Measurements from ENCODE around the gene ATAT1. TPM values are rescaled to one million over a fixed set of nuclear protein-coding genes. Genes with fewer than 3 reads are reported as not detected.
"Not testable (repeated sequence)": the region's sequence is repeated elsewhere in the genome, so short reads cannot be mapped to it uniquely, and the experiment has no call there.

ATAT1 gene
- total RNA-seq, 2 experiments from 2014 or later = 8.5 to 8.6 TPM

GRCh38 chr6:30654798-30655742 lies 28.4 kb downstream of the ATAT1 start:
- no peaks in the 10 kb centered on the region for H3K27me3 Mint-ChIP-seq
- H3K4me3 Mint-ChIP-seq = no peak overlapping the region
- no peak for DNase-seq
- H3K9me3 Mint-ChIP-seq = no peaks in the 10 kb centered on the region
- H3K27ac Mint-ChIP-seq = no peak overlapping the region
- H3K36me3 Mint-ChIP-seq = peaks cover 23% of the 10 kb centered on the region
- H3K4me1 Mint-ChIP-seq = peaks cover 4% of the 10 kb centered on the region

GRCh38 chr6:30655743-30656094 lies 29.0 kb downstream of the ATAT1 start:
- Mint-ChIP-seq H3K27ac (no peak overlapping the region), H3K9me3 (no peaks in the 10 kb centered on the region), H3K36me3 (peaks cover 24% of the 10 kb centered on the region), H3K4me1 (peaks cover 4% of the 10 kb centered on the region), H3K27me3 (no peaks in the 10 kb centered on the region), H3K4me3 (no peak overlapping the region)
- no peak for DNase-seq

GRCh38 chr6:30656513-30656912 lies 29.8 kb downstream of the ATAT1 start:
- DNase-seq = no peak
- no peaks in the 10 kb centered on the region for H3K27me3 Mint-ChIP-seq
- H3K4me3 Mint-ChIP-seq = no peak overlapping the region
- H3K9me3 Mint-ChIP-seq = no peaks in the 10 kb centered on the region
- peaks cover 27% of the 10 kb centered on the region for H3K36me3 Mint-ChIP-seq
- no peak overlapping the region for H3K27ac Mint-ChIP-seq
- peaks cover 4% of the 10 kb centered on the region for H3K4me1 Mint-ChIP-seq

- peaks cover 4% of the 10 kb centered on the region for H3K4me1 Mint-ChIP-seq
- H3K9me3 Mint-ChIP-seq = no peaks in the 10 kb centered on the region
- no peaks in the 10 kb centered on the region for H3K27me3 Mint-ChIP-seq
- H3K4me3 Mint-ChIP-seq = no peak overlapping the region
- peaks cover 28% of the 10 kb centered on the region for H3K36me3 Mint-ChIP-seq
- no peak overlapping the region for H3K27ac Mint-ChIP-seq
- no peak for DNase-seq
Measured at GRCh38 chr6:30657454-30657853, 30.8 kb downstream of the ATAT1 start.

- H3K27ac Mint-ChIP-seq, H3K4me3 Mint-ChIP-seq, H3K9me3 Mint-ChIP-seq, DNase-seq, H3K27me3 Mint-ChIP-seq, H3K4me1 Mint-ChIP-seq: not testable (repeated sequence)
- peaks cover 33% of the 10 kb centered on the region for H3K36me3 Mint-ChIP-seq
Measured at GRCh38 chr6:30657922-30658321, 31.2 kb downstream of the ATAT1 start.

- H3K27ac Mint-ChIP-seq = peak overlapping the region; percentile 12
- no peaks in the 10 kb centered on the region for H3K27me3 Mint-ChIP-seq
- no peaks in the 10 kb centered on the region for H3K9me3 Mint-ChIP-seq
- H3K4me1 Mint-ChIP-seq = peaks cover 18% of the 10 kb centered on the region
- no peak for DNase-seq
- no peak overlapping the region for H3K4me3 Mint-ChIP-seq
- peaks cover 26% of the 10 kb centered on the region for H3K36me3 Mint-ChIP-seq
Measured at GRCh38 chr6:30664994-30665767, 38.5 kb downstream of the ATAT1 start.

GRCh38 chr6:30666300-30666699 lies 39.6 kb downstream of the ATAT1 start:
- Mint-ChIP-seq H3K4me3 (peak overlapping the region; percentile 14), H3K36me3 (peaks cover 26% of the 10 kb centered on the region), H3K4me1 (peaks cover 25% of the 10 kb centered on the region), H3K27ac (peak overlapping the region; percentile 82)
- not testable (repeated sequence) for H3K27me3 Mint-ChIP-seq, H3K9me3 Mint-ChIP-seq
- DNase-seq = peak; percentile 72

- Mint-ChIP-seq H3K4me1 (peaks cover 33% of the 10 kb centered on the region), H3K9me3 (no peaks in the 10 kb centered on the region), H3K36me3 (peaks cover 12% of the 10 kb centered on the region), H3K27ac (peak overlapping the region; percentile 36), H3K4me3 (peak overlapping the region; percentile 89), H3K27me3 (no peaks in the 10 kb centered on the region)
- DNase-seq = no peak
Measured at GRCh38 chr6:30670760-30671527, 44.3 kb downstream of the ATAT1 start.

- Mint-ChIP-seq H3K9me3 (no peaks in the 10 kb centered on the region), H3K27me3 (no peaks in the 10 kb centered on the region), H3K4me1 (peaks cover 25% of the 10 kb centered on the region), H3K36me3 (peaks cover 20% of the 10 kb centered on the region), H3K27ac (peak within 1 kb of the TSS; percentile 86), H3K4me3 (peak within 1 kb of the TSS; percentile 89)
- peak; percentile 88 for DNase-seq
Measured at GRCh38 chr6:30672445-30673253, 46.0 kb downstream of the ATAT1 start, which contains the start of gene DHX16. TSS of gene DHX16 (minus strand) at chr6:30673006. CDS start at chr6:30672841, 165 bp downstream.

GRCh38 chr6:30676660-30677285 lies 50.1 kb downstream of the ATAT1 start:
- no peak for DNase-seq
- H3K9me3 Mint-ChIP-seq = no peaks in the 10 kb centered on the region
- no peak overlapping the region for H3K4me3 Mint-ChIP-seq
- H3K27ac Mint-ChIP-seq = peak overlapping the region; percentile 34
- H3K4me1 Mint-ChIP-seq = peaks cover 30% of the 10 kb centered on the region
- H3K27me3 Mint-ChIP-seq = no peaks in the 10 kb centered on the region
- H3K36me3 Mint-ChIP-seq = peaks cover 50% of the 10 kb centered on the region

- peaks cover 72% of the 10 kb centered on the region for H3K36me3 Mint-ChIP-seq
Measured at GRCh38 chr6:30678964-30679726, 52.5 kb downstream of the ATAT1 start.

GRCh38 chr6:30679765-30680535 lies 53.3 kb downstream of the ATAT1 start:
- Mint-ChIP-seq H3K27me3 (no peaks in the 10 kb centered on the region), H3K9me3 (no peaks in the 10 kb centered on the region), H3K27ac (peak overlapping the region; percentile 87), H3K4me1 (peaks cover 28% of the 10 kb centered on the region), H3K4me3 (peak overlapping the region; percentile 95), H3K36me3 (peaks cover 78% of the 10 kb centered on the region)
- DNase-seq = no peak

More at GRCh38 chr6:30678964-30679726, 52.5 kb downstream of the ATAT1 start:
- peak; percentile 93 for DNase-seq
- Mint-ChIP-seq H3K27ac (peak overlapping the region; percentile 87), H3K4me1 (peaks cover 28% of the 10 kb centered on the region), H3K27me3 (no peaks in the 10 kb centered on the region), H3K9me3 (no peaks in the 10 kb centered on the region), H3K4me3 (peak overlapping the region; percentile 95)

Measured in activated naive CD8-positive, alpha-beta T cell treated with anti-CD3 and anti-CD28 coated beads for 36 hours (primary cell).